ENCODE data around the gene ARF5.

Gene ARF5

DNA sequence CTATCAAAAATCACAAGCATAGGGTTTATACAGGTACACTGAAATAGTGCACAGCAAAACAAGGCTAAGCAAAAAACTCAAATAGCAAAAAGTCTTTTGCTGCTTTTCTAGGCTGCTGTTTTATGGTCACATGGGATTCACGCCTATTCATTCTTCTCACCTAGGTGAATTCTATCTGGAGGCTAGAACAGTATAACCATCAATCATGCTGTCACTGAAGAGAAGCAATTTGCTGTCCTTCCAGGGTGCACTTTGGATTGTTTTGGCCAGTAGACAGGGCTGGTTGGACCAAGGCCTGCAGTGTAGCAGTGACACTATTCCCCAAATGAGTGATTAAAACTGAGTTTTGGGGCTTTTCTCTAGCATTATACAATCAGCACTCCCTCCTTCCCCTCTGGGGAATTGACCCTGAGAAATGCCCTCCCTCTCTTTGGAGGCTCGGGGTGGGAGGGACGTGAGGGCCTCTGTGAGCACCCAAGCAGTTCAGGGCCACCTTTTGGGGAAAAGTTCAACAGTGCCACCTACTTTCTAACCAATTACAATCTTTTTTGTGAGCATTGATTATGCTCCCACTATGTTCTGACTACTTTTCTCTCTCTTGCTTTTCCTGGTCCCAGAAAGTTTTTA lies 47.6 kb downstream of the ARF5 start:
- no peak for DNase-seq (ENCODE audit: low read depth)

GRCh38 chr7:127638197-127638596 lies 50.0 kb downstream of the ARF5 start:
- DNase-seq (ENCODE audit: low read depth), result no peak

All from activated T-helper 1 cell treated with Interleukin-2 at 50 U/mL for 16 hours (primary cell).